GM20000 (cell line): ENCODE measurements around the gene FERMT3.

Experiments used
- DNase-seq: peaks from one replicate; pipeline ENCODE4 v3.0.0; 2012; ENCODE audit warnings: low spot score
- CTCF ChIP-seq: IDR thresholded peaks from 2 replicates; pipeline ENCODE4 v1.5.1; 2012; ENCODE audit warnings: mild to moderate bottlenecking, control low read depth; ENCODE audit errors: extremely low read depth, missing control alignments

The FERMT3 gene

GRCh38 chr11:64269540-64270220 is 63.2 kb downstream of the FERMT3 start:
- no peak for TF ChIP-seq CTCF
- peak; percentile 92 for DNase-seq
